ENCODE results near the gene SPEN. TPM values are rescaled to one million over a fixed set of nuclear protein-coding genes. Genes with fewer than 3 reads are reported as not detected.

Gene SPEN
- total RNA-seq, 1 experiment from 2014 or later, result 10.1 TPM

- DNase-seq (ENCODE audit: low read depth, low spot score), result no peak
- in situ Hi-C loops (cut with HindIII; ENCODE audit: low pct_unique_long_range_greater_than_20kb, low sequenced_read_pairs), result no loop called here
These were observed 112.4 kb downstream of the SPEN start for GRCh38 chr1:15959827-15960446.

GRCh38 chr1:15960808-15961207, 113.3 kb downstream of the SPEN start:
- in situ Hi-C loops (cut with HindIII; ENCODE audit: low pct_unique_long_range_greater_than_20kb, low sequenced_read_pairs), result no loop called here
- DNase-seq (ENCODE audit: low read depth, low spot score), result no peak

- no peak for DNase-seq (ENCODE audit: low read depth, low spot score)
- in situ Hi-C loops (cut with HindIII; ENCODE audit: low pct_unique_long_range_greater_than_20kb, low sequenced_read_pairs), result no loop called here
These were observed 114.0 kb downstream of the SPEN start for GRCh38 chr1:15961492-15961891.

- no peak for DNase-seq (ENCODE audit: low read depth, low spot score)
- in situ Hi-C loops (cut with HindIII; ENCODE audit: low pct_unique_long_range_greater_than_20kb, low sequenced_read_pairs), result no loop called here
These were observed 114.7 kb downstream of the SPEN start for GRCh38 chr1:15962176-15962575.

GRCh38 chr1:15962671-15963362, 115.3 kb downstream of the SPEN start:
- DNase-seq (ENCODE audit: low read depth, low spot score), result no peak
- in situ Hi-C loops (cut with HindIII; ENCODE audit: low pct_unique_long_range_greater_than_20kb, low sequenced_read_pairs), result no loop called here

- DNase-seq (ENCODE audit: low read depth, low spot score), result no peak
- in situ Hi-C loops (cut with HindIII; ENCODE audit: low pct_unique_long_range_greater_than_20kb, low sequenced_read_pairs), result no loop called here
These were observed 116.0 kb downstream of the SPEN start for GRCh38 chr1:15963363-15963967.

GRCh38 chr1:15963968-15964648, 116.6 kb downstream of the SPEN start:
- in situ Hi-C loops (cut with HindIII; ENCODE audit: low pct_unique_long_range_greater_than_20kb, low sequenced_read_pairs), result no loop called here

GRCh38 chr1:15965228-15965767, 117.8 kb downstream of the SPEN start:
- DNase-seq (ENCODE audit: low read depth, low spot score), result peak; percentile 99
- in situ Hi-C loops (cut with HindIII; ENCODE audit: low pct_unique_long_range_greater_than_20kb, low sequenced_read_pairs), result no loop called here

More at GRCh38 chr1:15963968-15964648, 116.6 kb downstream of the SPEN start:
- no peak for DNase-seq (ENCODE audit: low read depth, low spot score)

- in situ Hi-C loops (cut with HindIII; ENCODE audit: low pct_unique_long_range_greater_than_20kb, low sequenced_read_pairs), result no loop called here
- DNase-seq (ENCODE audit: low read depth, low spot score), result peak; percentile 68
These were observed 118.8 kb downstream of the SPEN start for GRCh38 chr1:15966081-15966955.

GRCh38 chr1:15966956-15967344, 119.4 kb downstream of the SPEN start:
- DNase-seq (ENCODE audit: low read depth, low spot score), result no peak
- in situ Hi-C loops (cut with HindIII; ENCODE audit: low pct_unique_long_range_greater_than_20kb, low sequenced_read_pairs), result no loop called here

- in situ Hi-C loops (cut with HindIII; ENCODE audit: low pct_unique_long_range_greater_than_20kb, low sequenced_read_pairs), result no loop called here
These were observed 120.7 kb downstream of the SPEN start for GRCh38 chr1:15968172-15968571.

GRCh38 chr1:15969321-15969880, 121.9 kb downstream of the SPEN start:
- DNase-seq (ENCODE audit: low read depth, low spot score), result no peak
- in situ Hi-C loops (cut with HindIII; ENCODE audit: low pct_unique_long_range_greater_than_20kb, low sequenced_read_pairs), result no loop called here

More at GRCh38 chr1:15968172-15968571, 120.7 kb downstream of the SPEN start:
- no peak for DNase-seq (ENCODE audit: low read depth, low spot score)

GRCh38 chr1:15970911-15971310, 123.4 kb downstream of the SPEN start:
- in situ Hi-C loops (cut with HindIII; ENCODE audit: low pct_unique_long_range_greater_than_20kb, low sequenced_read_pairs), result no loop called here
- DNase-seq (ENCODE audit: low read depth, low spot score), result no peak

GRCh38 chr1:15972409-15972808, 124.9 kb downstream of the SPEN start:
- in situ Hi-C loops (cut with HindIII; ENCODE audit: low pct_unique_long_range_greater_than_20kb, low sequenced_read_pairs), result no loop called here
- DNase-seq (ENCODE audit: low read depth, low spot score), result no peak

- DNase-seq (ENCODE audit: low read depth, low spot score), result no peak
These were observed 126.3 kb downstream of the SPEN start for GRCh38 chr1:15973772-15974171.

GRCh38 chr1:15974855-15975254, 127.3 kb downstream of the SPEN start:
- no peak for DNase-seq (ENCODE audit: low read depth, low spot score)
- in situ Hi-C loops (cut with HindIII; ENCODE audit: low pct_unique_long_range_greater_than_20kb, low sequenced_read_pairs), result no loop called here

More at GRCh38 chr1:15973772-15974171, 126.3 kb downstream of the SPEN start:
- in situ Hi-C loops (cut with HindIII; ENCODE audit: low pct_unique_long_range_greater_than_20kb, low sequenced_read_pairs), result no loop called here

- in situ Hi-C loops (cut with HindIII; ENCODE audit: low pct_unique_long_range_greater_than_20kb, low sequenced_read_pairs), result no loop called here
- peak; percentile 58 for DNase-seq (ENCODE audit: low read depth, low spot score)
These were observed 127.9 kb downstream of the SPEN start for GRCh38 chr1:15975358-15975804.

Data from SK-MEL-5 (cell line).